ENCODE measurements around the gene SETD3.

GRCh38 chr14:99468081-99468480 lies 12.6 kb downstream of the SETD3 start:
- TF ChIP-seq GATA3 (IDR thresholded peaks at IDR 0.05; ENCODE audit: low read depth, low read length) (no peak), GATA2 (IDR thresholded peaks at IDR 0.05; ENCODE audit: low read depth, low read length) (no peak)

Measured in SH-SY5Y (cell line).